DOHH2 (cell line): ENCODE measurements around the gene PDXDC1.
"Not testable (repeated sequence)": the region's sequence is repeated elsewhere in the genome, so short reads cannot be mapped to it uniquely, and the experiment has no call there.

Experiments
- EZH2phosphoT487 ChIP-seq: fragments of 200-600 bp; sonication (generic); IDR thresholded peaks from 2 replicates; pipeline ENCODE4 v1.6.1; 2017; ENCODE audit warnings: borderline replicate concordance, mild to moderate bottlenecking, antibody characterized with exemption, low read length, moderate library complexity, mixed read lengths
- TF ChIP-seq, protein P1 (sequence below): fragments of 200-600 bp; sonication (generic); IDR thresholded peaks from one replicate; pipeline ENCODE4 v1.5.1; 2014; ENCODE audit warnings: antibody characterized with exemption, mild to moderate bottlenecking, low read depth, low read length; ENCODE audit not compliant: poor library complexity, severe bottlenecking

DNA sequence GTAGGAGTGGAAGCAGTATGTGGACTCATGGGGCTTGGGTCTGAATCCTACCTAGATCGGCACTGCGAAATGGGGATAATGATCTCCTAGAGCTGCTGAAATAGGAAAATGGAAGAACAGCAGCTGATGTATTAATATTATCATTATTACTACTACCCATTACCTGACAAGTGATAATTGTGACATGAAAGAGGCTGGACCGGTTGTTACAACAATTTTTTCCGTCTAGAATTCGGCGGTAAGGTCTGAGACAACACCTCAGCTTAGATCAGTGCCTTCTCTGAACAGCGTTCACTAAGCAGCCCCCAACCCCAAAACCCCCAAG, 533 bp upstream of the PDXDC1 start:
- TF ChIP-seq, protein P1, sequence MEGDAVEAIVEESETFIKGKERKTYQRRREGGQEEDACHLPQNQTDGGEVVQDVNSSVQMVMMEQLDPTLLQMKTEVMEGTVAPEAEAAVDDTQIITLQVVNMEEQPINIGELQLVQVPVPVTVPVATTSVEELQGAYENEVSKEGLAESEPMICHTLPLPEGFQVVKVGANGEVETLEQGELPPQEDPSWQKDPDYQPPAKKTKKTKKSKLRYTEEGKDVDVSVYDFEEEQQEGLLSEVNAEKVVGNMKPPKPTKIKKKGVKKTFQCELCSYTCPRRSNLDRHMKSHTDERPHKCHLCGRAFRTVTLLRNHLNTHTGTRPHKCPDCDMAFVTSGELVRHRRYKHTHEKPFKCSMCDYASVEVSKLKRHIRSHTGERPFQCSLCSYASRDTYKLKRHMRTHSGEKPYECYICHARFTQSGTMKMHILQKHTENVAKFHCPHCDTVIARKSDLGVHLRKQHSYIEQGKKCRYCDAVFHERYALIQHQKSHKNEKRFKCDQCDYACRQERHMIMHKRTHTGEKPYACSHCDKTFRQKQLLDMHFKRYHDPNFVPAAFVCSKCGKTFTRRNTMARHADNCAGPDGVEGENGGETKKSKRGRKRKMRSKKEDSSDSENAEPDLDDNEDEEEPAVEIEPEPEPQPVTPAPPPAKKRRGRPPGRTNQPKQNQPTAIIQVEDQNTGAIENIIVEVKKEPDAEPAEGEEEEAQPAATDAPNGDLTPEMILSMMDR, result not testable (repeated sequence)
- TF ChIP-seq EZH2phosphoT487, result not testable (repeated sequence)
